Smooth muscle cell (in vitro differentiated cells): Measurements from ENCODE around the gene TARS3. TPM values are rescaled to one million over a fixed set of nuclear protein-coding genes. Genes with fewer than 3 reads are reported as not detected.

Source experiments
- DNase-seq: peaks from one replicate; lab custom pipeline; 2025; ENCODE audit not compliant: unreplicated experiment; lab: John Stamatoyannopoulos, UW
- H2AFZ ChIP-seq: fragments of 200-600 bp; sonication (generic); 2 replicates; pipeline ENCODE4 v1.6.0; 2016; ENCODE audit warnings: antibody characterized with exemption, low read depth, mild to moderate bottlenecking
- H3F3A ChIP-seq: fragments of 200-600 bp; sonication (generic); 2 replicates; pipeline ENCODE4 v1.6.0; 2017; ENCODE audit warnings: antibody characterized with exemption, low read depth
- H3K27ac ChIP-seq: fragments of 200-600 bp; sonication (generic); 2 replicates; pipeline ENCODE4 v1.5.1; 2016; ENCODE audit warnings: low read depth, mild to moderate bottlenecking
- H3K27me3 ChIP-seq: fragments of 200-600 bp; sonication (generic); 2 replicates; pipeline ENCODE4 v1.6.1; 2016; ENCODE audit warnings: low read depth, mild to moderate bottlenecking
- H3K36me3 ChIP-seq: fragments of 200-600 bp; sonication (generic); 2 replicates; pipeline ENCODE4 v1.5.1; 2016; ENCODE audit warnings: low read depth
- H3K4me1 ChIP-seq: fragments of 200-600 bp; sonication (generic); 2 replicates; pipeline ENCODE4 v1.5.1; 2016; ENCODE audit warnings: low read depth
- H3K4me2 ChIP-seq: fragments of 200-600 bp; sonication (generic); 2 replicates; pipeline ENCODE4 v1.6.0; 2016; ENCODE audit warnings: mild to moderate bottlenecking
- H3K4me3 ChIP-seq: fragments of 200-600 bp; sonication (generic); 2 replicates; pipeline ENCODE4 v1.5.1; 2016; ENCODE audit warnings: mild to moderate bottlenecking
- H3K79me2 ChIP-seq: fragments of 200-600 bp; sonication (generic); 2 replicates; pipeline ENCODE4 v1.6.0; 2016; ENCODE audit warnings: low read depth, mild to moderate bottlenecking
- H3K9ac ChIP-seq: fragments of 200-600 bp; sonication (generic); 2 replicates; pipeline ENCODE4 v1.6.0; 2016; ENCODE audit warnings: low read depth
- H3K9me3 ChIP-seq: fragments of 200-600 bp; sonication (generic); replicated peaks from 2 replicates; pipeline ENCODE4 v1.5.1; 2016; ENCODE audit warnings: low read depth
- H4K20me1 ChIP-seq: fragments of 200-600 bp; sonication (generic); 2 replicates; pipeline ENCODE4 v1.6.0; 2016; ENCODE audit warnings: low read depth
- CTCF ChIP-seq: fragments of 200-600 bp; sonication (generic); IDR thresholded peaks from 2 replicates; pipeline ENCODE4 v1.5.1; 2017; ENCODE audit warnings: borderline replicate concordance, mild to moderate bottlenecking, antibody characterized with exemption; ENCODE audit not compliant: insufficient read depth, poor library complexity, severe bottlenecking
- WGBS: methylation state at CpG from one replicate; pipeline ENCODE4 v1.1.7; 2016; ENCODE audit warnings: low lambda C conversion rate; 5-methylcytosine and 5-hydroxymethylcytosine counted together
- polyA plus RNA-seq: library from polyadenylated mRNA; unstranded; fragments of >200 nt; fragmentation: Nextera tagmentation; extraction: Ambion mirVana; gene quantifications from 2 replicates; pipeline ENCODE4 v1.2.1, GENCODE V29; 2016
- total RNA-seq: library from RNA; depleted of rRNA; stranded (reverse); fragments of >200 nt; gene quantifications from 2 replicates; pipeline ENCODE4 v1.2.3, GENCODE V29; 2014

Gene TARS3
- total and polyA plus RNA-seq, 2 experiments from 2014 or later = 20.0 to 23.0 TPM

GRCh38 chr15:101650145-101650544 lies 74.1 kb downstream of the TARS3 start:
- Histone ChIP-seq H3K4me2 (peak overlapping the region; percentile 93), H3K4me3 (no peak overlapping the region), H3K9ac (no peak overlapping the region), H3K4me1 (peaks cover 14% of the 10 kb centered on the region), H3K27me3 (no peaks in the 10 kb centered on the region), H3K79me2 (peaks cover 42% of the 10 kb centered on the region), H3K27ac (no peak overlapping the region), H4K20me1 (peaks cover 29% of the 10 kb centered on the region), H3K9me3 (no peaks in the 10 kb centered on the region), H3F3A (peaks cover 12% of the 10 kb centered on the region), H2AFZ (no peak overlapping the region), H3K36me3 (peaks cover 12% of the 10 kb centered on the region)
- no peak for TF ChIP-seq CTCF
- DNase-seq = no peak
- 84% methylated on average over 5 of the region's 5 CpGs for WGBS

GRCh38 chr15:101648356-101648755 lies 75.9 kb downstream of the TARS3 start:
- TF ChIP-seq CTCF = no peak
- Histone ChIP-seq H3K4me1 (peaks cover 14% of the 10 kb centered on the region), H3K9me3 (no peaks in the 10 kb centered on the region), H3K27me3 (no peaks in the 10 kb centered on the region), H4K20me1 (peaks cover 29% of the 10 kb centered on the region), H2AFZ (no peak overlapping the region), H3K27ac (no peak overlapping the region), H3F3A (peaks cover 3% of the 10 kb centered on the region), H3K79me2 (peaks cover 42% of the 10 kb centered on the region), H3K4me3 (no peak overlapping the region), H3K9ac (no peak overlapping the region), H3K36me3 (peaks cover 25% of the 10 kb centered on the region), H3K4me2 (no peak overlapping the region)
- DNase-seq = no peak
- 98% methylated on average over 6 of the region's 6 CpGs for WGBS

GRCh38 chr15:101647251-101647650 lies 77.0 kb downstream of the TARS3 start:
- H3K36me3 ChIP-seq = peaks cover 27% of the 10 kb centered on the region
- no peak for DNase-seq
- peaks cover 8% of the 10 kb centered on the region for H3F3A ChIP-seq
- no peak overlapping the region for H2AFZ ChIP-seq
- TF ChIP-seq CTCF = no peak
- no peak overlapping the region for H3K4me2 ChIP-seq
- H3K9me3 ChIP-seq = no peaks in the 10 kb centered on the region
- no peak overlapping the region for H3K9ac ChIP-seq
- WGBS = 89% methylated on average over 3 of the region's 3 CpGs
- H3K79me2 ChIP-seq = peaks cover 42% of the 10 kb centered on the region
- no peak overlapping the region for H3K27ac ChIP-seq
- H3K4me1 ChIP-seq = peaks cover 11% of the 10 kb centered on the region
- no peaks in the 10 kb centered on the region for H3K27me3 ChIP-seq
- H3K4me3 ChIP-seq = no peak overlapping the region
- peaks cover 29% of the 10 kb centered on the region for H4K20me1 ChIP-seq

GRCh38 chr15:101646672-101647071 lies 77.6 kb downstream of the TARS3 start:
- Histone ChIP-seq H3K27me3 (no peaks in the 10 kb centered on the region), H3K79me2 (peaks cover 42% of the 10 kb centered on the region), H3K36me3 (peaks cover 30% of the 10 kb centered on the region), H4K20me1 (peaks cover 29% of the 10 kb centered on the region), H3K27ac (no peak overlapping the region), H3F3A (peaks cover 13% of the 10 kb centered on the region), H3K9me3 (no peaks in the 10 kb centered on the region), H3K4me3 (no peak overlapping the region), H3K4me2 (no peak overlapping the region), H3K4me1 (peaks cover 11% of the 10 kb centered on the region), H3K9ac (no peak overlapping the region), H2AFZ (no peak overlapping the region)
- no peak for DNase-seq
- no peak for TF ChIP-seq CTCF
- 95% methylated on average over 8 of the region's 8 CpGs for WGBS
